HG02678 (cell line): ENCODE data around the gene ELMOD3.

Experiments used
- ATAC-seq: cut with Tn5 transposase; IDR thresholded peaks from one replicate; pipeline ENCODE4 v1.9.1; 2021; ENCODE audit warnings: mild to moderate bottlenecking, moderate library complexity; ENCODE audit not compliant: unreplicated experiment

The ELMOD3 gene

GRCh38 chr2:85422072-85422457 lies 67.5 kb downstream of the ELMOD3 start:
- no peak for ATAC-seq

GRCh38 chr2:85423525-85423924 lies 69.0 kb downstream of the ELMOD3 start:
- no peak for ATAC-seq

GRCh38 chr2:85425588-85425987 lies 71.0 kb downstream of the ELMOD3 start:
- ATAC-seq: no peak

GRCh38 chr2:85427300-85427835 lies 72.8 kb downstream of the ELMOD3 start:
- ATAC-seq: no peak

- no peak for ATAC-seq
Measured at GRCh38 chr2:85428343-85428881, 73.8 kb downstream of the ELMOD3 start.

GRCh38 chr2:85429213-85429923 lies 74.8 kb downstream of the ELMOD3 start:
- ATAC-seq: no peak

GRCh38 chr2:85429924-85430289 lies 75.3 kb downstream of the ELMOD3 start:
- no peak for ATAC-seq

- no peak for ATAC-seq
Measured at GRCh38 chr2:85430752-85431569, 76.4 kb downstream of the ELMOD3 start.

GRCh38 chr2:85431570-85432205 lies 77.1 kb downstream of the ELMOD3 start:
- ATAC-seq: no peak

- ATAC-seq: no peak
Measured at GRCh38 chr2:85433511-85434089, 79.0 kb downstream of the ELMOD3 start.

GRCh38 chr2:85434696-85435095 lies 80.1 kb downstream of the ELMOD3 start:
- ATAC-seq: no peak

GRCh38 chr2:85435220-85435958 lies 80.8 kb downstream of the ELMOD3 start:
- no peak for ATAC-seq

GRCh38 chr2:85435981-85436835 lies 81.6 kb downstream of the ELMOD3 start:
- ATAC-seq: no peak

- no peak for ATAC-seq
Measured at GRCh38 chr2:85436836-85437487, 82.4 kb downstream of the ELMOD3 start.

GRCh38 chr2:85437488-85438200 lies 83.1 kb downstream of the ELMOD3 start:
- peak; percentile 91 for ATAC-seq

GRCh38 chr2:85438201-85439024 lies 83.8 kb downstream of the ELMOD3 start:
- peak; percentile 4 for ATAC-seq

- ATAC-seq: no peak
Measured at GRCh38 chr2:85439025-85439472, 84.5 kb downstream of the ELMOD3 start.
